A549 treated with AZD9567 at 1 μM for 4 hours (cell line): ENCODE results near the gene TNFRSF12A. TPM values are rescaled to one million over a fixed set of nuclear protein-coding genes. Genes with fewer than 3 reads are reported as not detected.

Experiments
- total RNA-seq: library from RNA; stranded (reverse); fragments of 200-300 nt; extraction: Qiagen RNA extraction; gene quantifications from 5 replicates; pipeline ENCODE4 v1.2.3, GENCODE V29; 2022; ENCODE audit not compliant: insufficient read depth

The TNFRSF12A gene
- 438 to 673 TPM (median 603 TPM) in 5 replicates for total RNA-seq

GRCh38 chr16:3020247-3020603 lies at the start of gene TNFRSF12A:
TNFRSF12A (plus strand) TSS chr16:3020368; CDS start chr16:3020398, 30 bp downstream.

DNA sequence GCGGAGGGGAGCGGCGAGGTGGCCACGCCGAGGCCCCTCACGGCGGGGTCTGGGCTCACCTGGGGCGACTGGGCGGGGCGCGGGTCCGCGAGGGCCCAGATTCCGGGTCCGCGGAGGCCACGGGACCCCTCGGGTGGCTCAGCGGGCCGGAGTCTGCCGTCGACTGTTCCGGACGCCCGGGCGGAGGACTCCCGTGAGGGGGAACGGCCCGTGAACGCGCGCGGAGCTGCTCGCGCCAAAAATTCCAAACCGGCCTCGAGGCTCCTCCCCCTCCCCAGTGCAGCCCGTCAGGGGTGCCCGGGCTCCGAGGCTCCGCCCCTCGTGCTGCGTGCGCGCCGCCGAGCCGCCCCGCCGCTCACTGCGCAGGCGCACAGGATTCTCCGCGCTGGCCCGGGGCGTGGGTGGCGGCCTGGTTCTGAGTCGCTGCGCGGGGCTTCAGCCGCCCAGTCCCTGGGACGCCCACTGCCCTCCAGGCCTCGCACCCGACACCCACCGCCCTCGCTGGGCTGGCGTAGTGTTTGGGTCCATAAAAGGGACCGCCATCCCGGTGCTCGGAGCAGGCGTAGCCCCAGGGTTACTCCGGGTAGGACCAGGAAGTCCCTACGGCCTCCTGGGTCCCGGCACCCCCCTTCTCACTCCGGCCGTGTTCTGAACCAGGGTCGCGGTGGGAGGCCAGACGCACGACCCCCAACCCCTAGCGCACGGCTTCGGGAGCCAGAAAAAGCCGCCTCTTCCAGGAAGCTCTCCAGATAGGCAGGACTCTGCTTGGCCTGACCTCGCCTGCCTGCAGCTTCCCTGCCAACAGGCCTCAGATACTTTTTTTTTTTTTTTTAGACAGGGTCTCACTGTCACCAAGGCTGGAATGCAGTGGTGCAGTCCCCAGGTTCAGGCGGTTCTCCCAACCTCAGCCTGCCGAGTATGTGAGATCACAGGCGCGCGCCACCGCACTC lies 39.7 kb upstream of the TNFRSF12A start, which contains the start of gene PKMYT1:
Gene PKMYT1 (minus strand): TSS at position 220 of the 950 bp plus-strand sequence. CDS start 789 bp downstream, outside the sequence.

DNA sequence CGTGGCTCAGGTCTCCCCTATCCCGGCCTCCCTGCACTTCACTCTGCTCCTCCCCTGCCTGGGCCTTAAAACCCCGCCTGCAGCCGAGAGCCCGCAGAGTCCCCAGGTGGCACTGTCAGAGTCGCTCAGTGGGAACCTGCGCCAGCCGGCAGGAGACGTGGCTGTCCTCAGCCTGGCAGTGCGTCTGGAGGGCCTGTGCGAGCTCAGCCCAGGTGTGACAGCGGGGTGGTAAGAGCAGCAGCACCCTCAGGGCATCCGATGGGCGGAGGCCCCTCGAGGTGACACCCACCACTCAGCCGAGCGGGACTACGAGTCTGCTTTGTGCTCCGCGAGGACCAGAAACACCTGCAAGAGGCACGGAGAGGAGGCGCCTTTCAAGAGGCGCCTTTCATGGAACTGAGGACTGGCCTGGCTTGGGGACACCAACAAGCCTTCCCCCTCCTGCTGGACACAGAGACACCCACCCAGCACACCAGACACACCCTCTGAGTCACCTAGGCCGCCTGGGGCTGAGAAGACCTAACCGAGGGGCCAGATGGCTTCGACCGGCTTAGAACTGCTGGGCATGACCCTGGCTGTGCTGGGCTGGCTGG lies 7.2 kb upstream of the TNFRSF12A start, which contains the start of gene CLDN9:
Gene CLDN9 (plus strand): TSS at position 96 of the 593 bp plus-strand sequence. CDS start 440 bp downstream, at position 536.

GRCh38 chr16:3017794-3018506 lies 2.2 kb upstream of the TNFRSF12A start, which contains the start of gene CLDN6:
CLDN6 (minus strand) TSS chr16:3018183; CDS start chr16:3016021, 2,162 bp downstream.

DNA sequence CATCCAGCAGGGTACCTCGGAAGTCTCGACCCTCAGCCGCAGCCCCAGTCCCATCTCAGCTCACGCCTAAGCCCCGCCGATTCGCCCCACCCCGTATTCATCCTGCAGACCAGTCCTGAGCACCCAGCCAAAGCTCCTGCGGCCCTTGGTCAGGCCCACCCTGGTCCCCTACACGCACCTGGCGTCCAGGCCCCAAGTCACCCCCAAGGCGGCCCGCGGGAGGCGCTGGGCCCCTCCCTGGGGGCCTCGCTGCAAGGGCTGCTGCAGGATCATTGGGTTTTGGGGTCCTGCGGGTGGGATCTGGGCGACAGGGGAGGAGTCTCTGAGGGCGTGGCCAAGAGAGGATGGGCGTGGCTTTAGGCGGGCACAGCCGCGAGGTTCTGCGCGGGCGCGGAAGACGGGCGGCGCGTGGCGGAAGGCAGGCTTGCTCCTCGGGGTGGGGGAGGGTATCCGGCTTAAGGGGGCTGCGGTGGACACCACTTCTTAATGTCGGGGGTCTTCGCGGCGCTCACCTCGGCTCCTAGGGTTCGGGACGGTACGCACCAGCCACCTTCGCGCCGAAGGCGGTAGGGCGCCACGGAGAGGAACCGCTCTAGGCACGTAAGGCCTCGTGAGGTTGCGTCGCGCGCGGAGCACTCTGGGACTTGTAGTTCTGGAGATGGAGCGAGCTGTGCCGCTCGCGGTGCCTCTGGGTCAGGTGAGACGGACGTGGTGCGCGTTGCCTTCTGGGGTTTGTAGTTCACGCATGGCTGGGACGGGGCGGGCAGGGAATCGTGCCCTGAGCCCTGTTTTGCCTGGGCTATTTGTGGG lies 3.7 kb downstream of the TNFRSF12A start, which contains the start of the genes HCFC1R1 and THOC6:
Gene HCFC1R1 (minus strand): TSS at position 274 of the 810 bp plus-strand sequence. CDS start 1 bp downstream, at position 273.
Gene THOC6 (plus strand): TSS at position 367 of the 810 bp plus-strand sequence. CDS start 292 bp downstream, at position 659.

DNA sequence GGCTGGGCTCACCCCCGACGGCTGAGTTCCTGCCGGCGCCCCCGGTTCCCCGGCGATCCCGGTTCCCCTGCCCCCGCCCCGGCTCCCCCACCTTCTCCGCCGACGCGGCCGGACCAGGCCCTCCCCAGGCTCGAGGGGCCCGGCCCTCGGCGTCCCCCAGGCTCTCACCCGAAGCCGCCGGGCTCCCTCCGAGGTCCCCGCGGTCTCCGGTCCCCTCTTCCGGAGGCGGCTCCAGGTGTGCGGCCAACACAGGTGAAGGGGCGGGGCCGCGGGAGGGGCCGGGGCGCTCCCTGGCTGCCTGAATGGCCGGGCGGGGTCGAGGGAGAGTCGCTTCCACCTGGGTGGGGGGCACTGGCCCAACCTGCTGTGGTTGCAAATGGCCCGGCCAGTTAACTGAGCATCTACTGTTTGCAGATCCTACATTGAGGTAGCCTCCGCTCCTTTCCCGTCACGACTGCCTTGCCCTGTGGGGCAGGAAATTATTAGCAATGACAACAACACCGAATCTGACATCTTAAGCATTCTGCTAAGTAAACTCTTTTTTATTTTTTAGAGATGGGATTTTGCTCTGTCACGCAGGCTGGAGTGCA lies 16.7 kb downstream of the TNFRSF12A start, which contains the start of gene BICDL2:
Gene BICDL2 (minus strand): TSS at position 219 of the 590 bp plus-strand sequence. CDS start 1,448 bp downstream, outside the sequence.

DNA sequence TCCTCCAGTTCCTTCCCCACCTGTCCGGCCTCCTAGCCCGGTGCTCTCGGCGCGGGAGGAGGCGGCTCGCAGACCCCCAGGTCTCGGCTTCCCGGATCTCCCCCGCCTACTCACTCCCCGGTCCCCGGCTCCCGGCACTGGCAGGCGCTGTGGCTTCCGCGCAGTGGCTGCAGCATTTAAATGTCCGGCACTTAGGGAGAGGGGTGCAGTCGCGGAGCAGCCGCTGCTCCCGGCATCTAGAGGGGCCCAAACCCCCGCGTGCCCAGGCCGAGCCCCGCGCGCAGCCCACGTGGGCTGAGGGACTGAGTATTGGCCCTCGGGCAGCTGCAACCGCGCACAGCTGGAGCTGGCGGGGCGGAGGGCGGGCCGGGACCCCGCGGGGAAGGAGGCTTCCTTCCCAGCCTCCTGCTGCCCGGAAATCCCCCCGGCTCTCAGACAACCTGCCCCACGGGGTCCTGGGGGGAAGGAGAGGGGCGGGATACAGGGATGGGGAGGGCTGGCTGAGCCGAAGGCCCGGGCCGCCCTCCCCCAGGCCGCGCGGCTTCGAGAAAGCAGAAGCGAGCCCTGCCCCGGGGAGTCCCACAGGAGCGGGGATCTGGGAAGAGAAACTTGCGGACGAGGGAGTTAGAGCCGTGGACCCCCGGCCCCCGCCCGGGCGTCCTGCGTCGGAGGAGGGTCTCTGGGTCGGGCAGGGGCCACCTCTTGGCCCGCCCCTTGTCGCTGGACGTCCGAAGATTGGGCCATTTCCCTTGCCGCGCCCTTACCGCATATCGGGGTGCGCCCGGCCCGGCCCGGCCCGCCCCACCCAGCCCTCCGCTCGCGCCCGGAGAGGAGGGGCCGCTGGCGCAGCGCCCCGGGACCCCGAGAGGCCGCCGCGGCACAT lies 25.8 kb downstream of the TNFRSF12A start, which contains the start of gene MMP25:
Gene MMP25 (plus strand): TSS at position 804 of the 883 bp plus-strand sequence. CDS start 357 bp downstream, outside the sequence.

GRCh38 chr16:3065069-3065741 lies 45.0 kb downstream of the TNFRSF12A start, which contains the start of gene IL32:
IL32 (plus strand) TSS chr16:3065640; CDS start chr16:3065812, 172 bp downstream.

Other genes with a start within 250 kb of the TNFRSF12A start
- gene ELOB, start 243.1 kb upstream of the TNFRSF12A start, total RNA-seq, result 407 to 510 TPM (median 497 TPM) in 5 replicates
- gene PRSS33, start 232.8 kb upstream of the TNFRSF12A start, total RNA-seq, result 0.06 TPM in 1 of 5 replicates, not detected in the others
- not detected in 5 replicates for gene PRSS41, start 221.9 kb upstream of the TNFRSF12A start, total RNA-seq
- gene PRSS21, start 203.1 kb upstream of the TNFRSF12A start, total RNA-seq, result 0.16 to 0.24 TPM in 2 of 5 replicates, not detected in the others
- gene ZG16B, start 190.1 kb upstream of the TNFRSF12A start, total RNA-seq, result 0.49 to 0.80 TPM (median 0.66 TPM) in 4 of 5 replicates, not detected in the other
- gene PRSS22, start 162.2 kb upstream of the TNFRSF12A start, total RNA-seq, result 0.67 to 1.9 TPM (median 1.1 TPM) in 5 replicates
- gene FLYWCH2, start 137.2 kb upstream of the TNFRSF12A start, total RNA-seq, result 48.1 to 54.9 TPM (median 50.4 TPM) in 5 replicates
- 23.6 to 29.2 TPM (median 26.3 TPM) in 5 replicates for gene FLYWCH1, start 108.4 kb upstream of the TNFRSF12A start, total RNA-seq
- gene KREMEN2, start 56.1 kb upstream of the TNFRSF12A start, total RNA-seq, result 2.0 to 2.5 TPM (median 2.1 TPM) in 4 of 5 replicates, not detected in the other
- 46.7 to 50.9 TPM (median 49.9 TPM) in 5 replicates for gene PAQR4, start 51.0 kb upstream of the TNFRSF12A start, total RNA-seq
- 68.3 to 98.4 TPM (median 93.8 TPM) in 5 replicates for gene PKMYT1, start 39.9 kb upstream of the TNFRSF12A start, total RNA-seq
- gene CLDN9, start 7.4 kb upstream of the TNFRSF12A start, total RNA-seq, result 0.37 to 0.71 TPM (median 0.42 TPM) in 4 of 5 replicates, not detected in the other
- 0.18 to 1.2 TPM (median 0.28 TPM) in 5 replicates for gene CLDN6, start 2.2 kb upstream of the TNFRSF12A start, total RNA-seq
- 226 to 241 TPM (median 237 TPM) in 5 replicates for gene HCFC1R1, start 3.6 kb downstream of the TNFRSF12A start, total RNA-seq
- 26.4 to 38.3 TPM (median 35.7 TPM) in 5 replicates for gene THOC6, start 3.7 kb downstream of the TNFRSF12A start, total RNA-seq
- gene BICDL2, start 16.6 kb downstream of the TNFRSF12A start, total RNA-seq, result not detected in 5 replicates
- 0.86 to 1.1 TPM (median 0.96 TPM) in 4 of 5 replicates, not detected in the other for gene MMP25, start 26.2 kb downstream of the TNFRSF12A start, total RNA-seq
- 13.0 to 37.1 TPM (median 22.9 TPM) in 5 replicates for gene IL32, start 45.3 kb downstream of the TNFRSF12A start, total RNA-seq
- gene ZSCAN10, start 78.9 kb downstream of the TNFRSF12A start, total RNA-seq, result 0.03 TPM in 1 of 5 replicates, not detected in the others
- gene ZNF205, start 92.2 kb downstream of the TNFRSF12A start, total RNA-seq, result 12.9 to 15.4 TPM (median 14.2 TPM) in 5 replicates
- 12.4 to 13.5 TPM (median 12.8 TPM) in 5 replicates for gene ZNF213, start 114.7 kb downstream of the TNFRSF12A start, total RNA-seq
- gene OR1F1, start 167.8 kb downstream of the TNFRSF12A start, total RNA-seq, result 0.13 to 0.31 TPM (median 0.26 TPM) in 4 of 5 replicates, not detected in the other
- 7.8 to 9.3 TPM (median 8.4 TPM) in 5 replicates for gene ZNF200, start 214.8 kb downstream of the TNFRSF12A start, total RNA-seq
- not detected in 5 replicates for gene MEFV, start 236.3 kb downstream of the TNFRSF12A start, total RNA-seq